Measurements from ENCODE around the gene CEP192.
"Not testable (repeated sequence)": the region's sequence is repeated elsewhere in the genome, so short reads cannot be mapped to it uniquely, and the experiment has no call there.

- TF ChIP-seq POLR2A, CTCF, POLR2AphosphoS5 (IDR thresholded peaks at IDR 0.05): not testable (repeated sequence)
Measured at GRCh38 chr18:13098104-13098503, 106.9 kb downstream of the CEP192 start.

Data from breast epithelium (tissue), 3 donors.